Measurements from ENCODE around the gene FAM25G. TPM values are rescaled to one million over a fixed set of nuclear protein-coding genes. Genes with fewer than 3 reads are reported as not detected.

The FAM25G gene
- total RNA-seq, 1 experiment from 2014 or later = not detected

- Histone ChIP-seq H3K9me3 (ENCODE audit: control insufficient read depth in 1 of 2, insufficient read depth in 1 of 2, low read depth in 1 of 2, low read length in 2 of 2) (peaks cover 0 to 10% of the 10 kb centered on the region in 2 experiments; a peak in 1 of 4 replicates), H3K4me2 (ENCODE audit: low read length) (no peak overlapping the region), H3K9ac (ENCODE audit: low read length) (no peak overlapping the region), H3K27ac (ENCODE audit: low read depth, low read length) (no peak overlapping the region), H4K20me1 (ENCODE audit: insufficient read depth) (no peaks in the 10 kb centered on the region), H3K9me2 (ENCODE audit: insufficient read depth) (no peaks in the 10 kb centered on the region), H3K79me2 (ENCODE audit: insufficient read depth, low read length) (no peaks in the 10 kb centered on the region), H3K27me3 (ENCODE audit: insufficient read depth, low read length) (no peaks in the 10 kb centered on the region), H3K4me1 (ENCODE audit: control insufficient read depth in 1 of 2, insufficient read depth in 2 of 2, low read length in 2 of 2) (no peaks in the 10 kb centered on the region), H2AFZ (ENCODE audit: low read depth, low read length, poor library complexity, severe bottlenecking) (no peak overlapping the region), H3K36me3 (ENCODE audit: control insufficient read depth in 1 of 2, insufficient read depth in 2 of 2, low read length in 2 of 2) (no peaks in the 10 kb centered on the region), H3K4me3 (replicated peaks in 1 of 2; ENCODE audit: low read depth in 1 of 2, low read length in 2 of 2) (no peak overlapping the region)
- RAD21 ChIA-PET (ENCODE audit: low non-redundant PET in 1 of 2, low total read pairs in 2 of 2, uncharacterized antibody in 2 of 2, unreplicated experiment in 2 of 2) = no interaction called here
- intact Hi-C loops (cut with micrococcal nuclease) = no loop called here
- POLR2A ChIA-PET = no interaction called here
- no peak for TF ChIP-seq ATF3 (IDR thresholded peaks at IDR 0.05)
- TF ChIP-seq TCF7L2 (IDR thresholded peaks at IDR 0.05; ENCODE audit: borderline replicate concordance, extremely low read depth, insufficient read depth, insufficient read length) = no peak
- no peak for TF ChIP-seq CBX3 (IDR thresholded peaks at IDR 0.05; ENCODE audit: low read depth)
- no peak for TF ChIP-seq SRF (IDR thresholded peaks at IDR 0.05; ENCODE audit: low read depth)
- no peak for TF ChIP-seq CEBPB (IDR thresholded peaks at IDR 0.05; ENCODE audit: low read depth)
- no peak for TF ChIP-seq ZNF274 (IDR thresholded peaks at IDR 0.05; ENCODE audit: low read depth, low read length)
- TF ChIP-seq YY1 (IDR thresholded peaks at IDR 0.05; ENCODE audit: extremely low read depth, insufficient replicate concordance, low read depth, low read length) = no peak
- CTCF ChIA-PET = no interaction called here
- no peak for DNase-seq (ENCODE audit: low read depth, low spot score)
- ATAC-seq = no peak
- no TSS peak for BruUV-seq (replicated peaks)
Observed at GRCh38 chr10:47444047-47444446, 47.5 kb downstream of the FAM25G start.

GRCh38 chr10:47443145-47443544 lies 48.4 kb downstream of the FAM25G start:
- no TSS peak for BruUV-seq (replicated peaks)
- DNase-seq (ENCODE audit: low read depth, low spot score) = no peak
- CTCF ChIA-PET = no interaction called here

More at GRCh38 chr10:47443145-47443544, 48.4 kb downstream of the FAM25G start:
- peaks cover 0 to 10% of the 10 kb centered on the region in 2 experiments; a peak in 1 of 4 replicates for H3K9me3 ChIP-seq (ENCODE audit: control insufficient read depth in 1 of 2, insufficient read depth in 1 of 2, low read depth in 1 of 2, low read length in 2 of 2)
- intact Hi-C loops (cut with micrococcal nuclease) = no loop called here
- H3K79me2 ChIP-seq (ENCODE audit: insufficient read depth, low read length) = no peaks in the 10 kb centered on the region
- no peak overlapping the region for H3K27ac ChIP-seq (ENCODE audit: low read depth, low read length)
- no peaks in the 10 kb centered on the region for H3K36me3 ChIP-seq (ENCODE audit: control insufficient read depth in 1 of 2, insufficient read depth in 2 of 2, low read length in 2 of 2)
- no peak for ATAC-seq
- no peak overlapping the region for H3K9ac ChIP-seq (ENCODE audit: low read length)
- peaks cover 3 to 5% of the 10 kb centered on the region in 2 experiments; a peak in 3 of 4 replicates for H3K4me1 ChIP-seq (ENCODE audit: control insufficient read depth in 1 of 2, insufficient read depth in 2 of 2, low read length in 2 of 2)
- RAD21 ChIA-PET (ENCODE audit: low non-redundant PET in 1 of 2, low total read pairs in 2 of 2, uncharacterized antibody in 2 of 2, unreplicated experiment in 2 of 2) = no interaction called here
- no peaks in the 10 kb centered on the region for H3K27me3 ChIP-seq (ENCODE audit: insufficient read depth, low read length)
- no peak for TF ChIP-seq CEBPB (IDR thresholded peaks at IDR 0.05; ENCODE audit: low read depth)
- TF ChIP-seq MAX (IDR thresholded peaks at IDR 0.05) = no peak
- no peak for TF ChIP-seq ZFX (IDR thresholded peaks at IDR 0.05)
- no peak for TF ChIP-seq ELF1 (IDR thresholded peaks at IDR 0.05; ENCODE audit: borderline replicate concordance, low read depth)
- TF ChIP-seq EZH2phosphoT487 (IDR thresholded peaks at IDR 0.05; ENCODE audit: borderline replicate concordance) = no peak
- no peak for TF ChIP-seq JUND (IDR thresholded peaks at IDR 0.05)
- no peak for TF ChIP-seq RAD21 (IDR thresholded peaks at IDR 0.05; ENCODE audit: low read depth)
- no peak for TF ChIP-seq YY1 (IDR thresholded peaks at IDR 0.05; ENCODE audit: extremely low read depth, insufficient replicate concordance, low read depth, low read length)
- no peak for TF ChIP-seq ATF3 (IDR thresholded peaks at IDR 0.05)
- no peak for TF ChIP-seq SRF (IDR thresholded peaks at IDR 0.05; ENCODE audit: low read depth)
- TF ChIP-seq EZH2 (IDR thresholded peaks at IDR 0.05) = no peak
- no peak overlapping the region for H3K4me2 ChIP-seq (ENCODE audit: low read length)
- POLR2A ChIA-PET = no interaction called here
- H3K9me2 ChIP-seq (ENCODE audit: insufficient read depth) = no peaks in the 10 kb centered on the region
- no peak overlapping the region for H3K4me3 ChIP-seq (replicated peaks in 1 of 2; ENCODE audit: low read depth in 1 of 2, low read length in 2 of 2)
- no peaks in the 10 kb centered on the region for H4K20me1 ChIP-seq (ENCODE audit: insufficient read depth)
- no peak overlapping the region for H2AFZ ChIP-seq (ENCODE audit: low read depth, low read length, poor library complexity, severe bottlenecking)
